Measurements from ENCODE around the gene BHLHE40. TPM values are rescaled to one million over a fixed set of nuclear protein-coding genes. Genes with fewer than 3 reads are reported as not detected.

The BHLHE40 gene
- total RNA-seq, 1 donor = 22.9 TPM

DNA sequence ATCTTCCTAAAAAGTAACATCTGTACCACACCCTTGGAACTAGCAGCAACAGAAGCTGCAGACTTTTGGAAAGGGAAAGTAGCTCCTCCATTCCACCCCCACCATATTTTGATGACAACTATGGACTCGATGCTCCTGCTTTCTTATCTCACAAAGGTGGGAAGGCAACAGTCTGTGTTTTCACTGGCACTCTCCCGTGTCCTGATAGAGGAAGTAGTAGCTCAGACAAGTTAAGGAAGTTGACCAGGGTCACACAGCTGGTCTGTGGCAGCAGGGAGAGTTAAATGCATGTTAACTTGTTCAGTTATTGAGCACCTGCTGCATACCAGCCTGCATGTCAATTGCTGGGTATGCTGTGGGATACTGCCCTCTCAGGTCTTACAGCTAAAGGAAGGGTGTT lies 33.1 kb downstream of the BHLHE40 start:
- DNase-seq (ENCODE audit: low read depth) = no peak
- no peak overlapping the region for H3K4me3 ChIP-seq (ENCODE audit: low read depth, low read length)
- no peak for TF ChIP-seq CTCF (IDR thresholded peaks at IDR 0.05; ENCODE audit: insufficient read depth, low read length)

DNA sequence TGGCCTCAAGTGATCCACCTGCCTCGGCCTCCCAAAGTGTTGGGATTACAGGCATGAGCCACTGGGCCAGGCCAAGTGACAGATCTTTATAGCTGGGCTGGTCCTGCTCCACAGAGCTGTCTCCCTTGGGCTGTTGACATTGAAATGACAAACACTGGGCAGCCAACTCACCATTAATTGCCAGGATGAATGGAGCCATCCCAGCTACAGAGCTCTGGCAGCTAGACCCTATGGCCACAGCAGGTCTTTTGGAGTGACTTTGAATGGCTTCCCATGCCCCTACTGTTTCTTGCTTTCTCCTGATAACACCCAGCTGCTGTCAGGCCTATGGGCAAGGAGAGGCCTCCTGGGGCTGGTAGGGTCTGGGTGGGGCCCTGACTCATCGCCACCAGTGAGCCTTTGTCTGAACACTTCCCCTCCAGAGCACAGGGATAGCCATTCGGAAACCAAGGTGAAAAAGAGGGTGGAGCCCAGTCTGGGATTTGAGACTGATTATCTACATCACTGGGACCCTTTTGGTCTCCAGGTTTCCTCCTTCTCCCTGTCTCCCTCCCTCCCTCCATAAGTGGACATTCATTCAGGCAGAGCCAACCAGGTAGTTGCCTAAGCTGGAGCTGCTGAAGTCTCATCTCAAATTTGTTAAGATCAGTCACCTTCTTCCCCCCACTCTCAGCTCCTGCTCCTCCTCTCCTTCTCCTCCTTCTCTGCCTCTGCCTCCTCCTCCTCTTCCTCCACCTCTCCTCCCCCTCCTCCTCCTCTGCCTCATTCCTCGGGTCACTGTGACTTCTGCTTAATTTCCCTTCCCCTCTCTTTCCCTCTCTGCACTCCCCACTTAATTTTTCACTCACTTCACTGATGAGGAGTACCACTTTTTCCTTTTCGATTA lies 34.0 kb downstream of the BHLHE40 start:
- peak; percentile 41 for DNase-seq (ENCODE audit: low read depth)
- TF ChIP-seq CTCF (IDR thresholded peaks at IDR 0.05; ENCODE audit: insufficient read depth, low read length) = no peak
- H3K4me3 ChIP-seq (ENCODE audit: low read depth, low read length) = no peak overlapping the region

DNA sequence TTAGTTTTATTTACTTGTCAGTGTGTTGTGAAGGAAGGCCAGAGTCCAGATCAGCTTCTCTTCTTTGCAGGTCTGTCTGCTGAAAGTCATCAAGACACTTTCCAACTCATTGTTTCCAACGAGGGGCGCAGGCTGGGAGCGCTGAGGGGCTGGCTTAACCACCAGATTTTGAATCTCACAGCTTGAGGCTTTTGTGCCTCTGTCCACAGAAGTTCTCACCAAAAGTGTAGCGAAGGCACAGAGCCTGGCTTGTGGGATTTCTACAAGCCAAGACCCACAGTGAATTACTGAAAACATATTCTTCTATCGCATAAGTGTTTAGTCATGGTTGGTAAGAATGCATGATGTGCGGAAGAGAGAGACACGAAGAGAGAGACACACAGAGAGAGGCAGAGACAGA lies 35.2 kb downstream of the BHLHE40 start:
- peak; percentile 32 for DNase-seq (ENCODE audit: low read depth)
- TF ChIP-seq CTCF (IDR thresholded peaks at IDR 0.05; ENCODE audit: insufficient read depth, low read length) = no peak
- H3K4me3 ChIP-seq (ENCODE audit: low read depth, low read length) = no peak overlapping the region

GRCh38 chr3:5015056-5015455 lies 35.8 kb downstream of the BHLHE40 start:
- no peak for TF ChIP-seq CTCF (IDR thresholded peaks at IDR 0.05; ENCODE audit: insufficient read depth, low read length)
- DNase-seq (ENCODE audit: low read depth) = no peak
- no peak overlapping the region for H3K4me3 ChIP-seq (ENCODE audit: low read depth, low read length)

DNA sequence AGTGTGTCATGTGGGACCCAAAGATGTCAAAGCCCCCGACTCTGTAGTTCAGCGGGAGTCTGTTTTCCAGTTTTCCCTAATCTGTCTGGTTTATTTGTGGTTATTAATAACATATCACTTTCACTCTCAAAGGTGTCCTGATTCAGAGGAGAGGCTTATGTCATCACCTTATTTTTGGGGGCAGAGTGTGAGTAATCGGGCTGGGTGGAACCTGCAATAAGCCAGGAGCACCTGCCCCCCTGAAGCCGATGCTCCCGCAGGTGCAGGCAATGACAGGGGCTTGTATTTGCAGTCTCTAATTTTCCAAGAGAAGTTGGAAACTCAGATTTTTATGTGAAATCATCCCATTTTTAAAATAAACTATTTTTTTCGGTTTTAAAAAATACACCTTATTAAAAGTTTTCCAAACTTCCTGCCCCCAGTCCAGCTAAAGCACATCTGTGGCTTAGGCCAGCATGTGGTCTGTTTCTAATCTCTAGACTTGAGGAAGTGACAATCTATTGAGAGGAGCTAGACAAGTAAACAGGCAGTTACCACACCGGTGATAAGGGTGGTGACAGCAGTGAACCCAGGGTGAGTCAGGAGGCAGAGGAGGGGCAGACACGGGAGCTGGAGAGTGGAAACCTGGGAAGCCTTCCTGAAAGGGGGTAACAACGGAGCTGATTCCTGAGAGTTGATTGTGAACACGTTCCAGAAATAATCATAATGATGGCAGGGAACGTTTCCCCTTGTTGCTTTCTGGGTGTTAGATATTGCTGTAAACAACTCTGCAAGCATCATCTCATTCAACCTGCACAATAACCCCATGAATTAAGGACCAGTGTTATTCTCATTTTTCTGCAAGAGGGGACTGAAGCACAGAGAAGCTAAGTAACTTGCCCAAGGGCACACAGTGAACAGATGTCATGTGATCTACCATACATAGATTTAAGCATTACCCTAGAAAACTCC lies 37.2 kb downstream of the BHLHE40 start:
- TF ChIP-seq CTCF (IDR thresholded peaks at IDR 0.05; ENCODE audit: insufficient read depth, low read length) = no peak
- H3K4me3 ChIP-seq (ENCODE audit: low read depth, low read length) = no peak overlapping the region
- peak; percentile 56 for DNase-seq (ENCODE audit: low read depth)

GRCh38 chr3:5017925-5018531 lies 38.8 kb downstream of the BHLHE40 start:
- DNase-seq (ENCODE audit: low read depth) = peak; percentile 95
- H3K4me3 ChIP-seq (ENCODE audit: low read depth, low read length) = no peak overlapping the region
- no peak for TF ChIP-seq CTCF (IDR thresholded peaks at IDR 0.05; ENCODE audit: insufficient read depth, low read length)
